HL-60 (cell line): Measurements from ENCODE around the gene TSHZ1.
A peak's percentile ranks its signal among the peaks of the same experiment; 100 is the strongest.

Experiments
- DNase-seq, 2 experiments: peaks; one replicate each; pipeline ENCODE4 v3.0.0-alpha.2; 2010 to 2020; ENCODE audit warnings: low read depth in 1 of 2, low spot score in 1 of 2
- H3K27ac ChIP-seq: fragments of 250-450 bp; sonication (Bioruptor Pico); replicated peaks from 2 replicates; pipeline ENCODE4 v1.5.1; 2020; ENCODE audit warnings: mild to moderate bottlenecking, moderate library complexity
- H3K27me3 ChIP-seq: fragments of 250-450 bp; sonication (Bioruptor Pico); 2 replicates; pipeline ENCODE4 v1.5.1; 2021; ENCODE audit warnings: mild to moderate bottlenecking, moderate library complexity; ENCODE audit not compliant: insufficient read depth, poor library complexity, severe bottlenecking
- H3K4me3 ChIP-seq: replicated peaks from 2 replicates; pipeline ENCODE4 v1.5.1; 2011; ENCODE audit warnings: mild to moderate bottlenecking, control low read depth, low read length; ENCODE audit not compliant: insufficient read depth
- CTCF ChIP-seq: IDR thresholded peaks from one replicate; pipeline ENCODE4 v1.5.1; 2011; ENCODE audit warnings: low read length, control low read depth, inconsistent platforms; ENCODE audit not compliant: insufficient read depth
- GABPA ChIP-seq: IDR thresholded peaks from 2 replicates; pipeline ENCODE4 v1.6.1; 2012; ENCODE audit warnings: low read depth
- POLR2AphosphoS5 ChIP-seq: IDR thresholded peaks from 2 replicates; pipeline ENCODE4 v1.6.1; 2012; ENCODE audit warnings: low read depth
- REST ChIP-seq: IDR thresholded peaks from 2 replicates; pipeline ENCODE4 v1.6.1; 2012; ENCODE audit warnings: low read depth; ENCODE audit not compliant: insufficient replicate concordance
- SPI1 ChIP-seq: IDR thresholded peaks from 2 replicates; pipeline ENCODE4 v1.6.1; 2012; ENCODE audit warnings: low read depth, mild to moderate bottlenecking, borderline replicate concordance

The TSHZ1 gene

GRCh38 chr18:75297731-75298130 is 87.1 kb downstream of the TSHZ1 start:
- DNase-seq: no peak
- H3K27ac ChIP-seq: no peak overlapping the region
- no peak overlapping the region for H3K4me3 ChIP-seq
- TF ChIP-seq SPI1: no peak
- no peaks in the 10 kb centered on the region for H3K27me3 ChIP-seq

- H3K27ac ChIP-seq: no peak overlapping the region
- no peak overlapping the region for H3K4me3 ChIP-seq
- H3K27me3 ChIP-seq: no peaks in the 10 kb centered on the region
- TF ChIP-seq SPI1: peak; percentile 68
- no peak for TF ChIP-seq POLR2AphosphoS5
- no peak for DNase-seq
Measured at GRCh38 chr18:75304678-75305557, 94.3 kb downstream of the TSHZ1 start.

GRCh38 chr18:75305984-75306383 is 95.4 kb downstream of the TSHZ1 start:
- DNase-seq: no peak
- Histone ChIP-seq H3K27ac (no peak overlapping the region), H3K27me3 (no peaks in the 10 kb centered on the region), H3K4me3 (no peak overlapping the region)
- no peak for TF ChIP-seq GABPA
- no peak for TF ChIP-seq POLR2AphosphoS5
- TF ChIP-seq SPI1: peak; percentile 69; the same call in 1 of the 2 replicates
- TF ChIP-seq CTCF: no peak
- TF ChIP-seq REST: no peak

- TF ChIP-seq SPI1 (peak; percentile 81), REST (no peak)
- Histone ChIP-seq H3K27me3 (no peaks in the 10 kb centered on the region), H3K27ac (no peak overlapping the region), H3K4me3 (no peak overlapping the region)
- DNase-seq: no peak
Measured at GRCh38 chr18:75307530-75307929, 96.9 kb downstream of the TSHZ1 start.

GRCh38 chr18:75309564-75309963 is 99.0 kb downstream of the TSHZ1 start:
- DNase-seq: no peak
- TF ChIP-seq SPI1: no peak
- TF ChIP-seq POLR2AphosphoS5: no peak
- no peak for TF ChIP-seq GABPA
- no peak for TF ChIP-seq CTCF
- Histone ChIP-seq H3K4me3 (no peak overlapping the region), H3K27ac (no peak overlapping the region), H3K27me3 (no peaks in the 10 kb centered on the region)
